GM18505 (cell line): Measurements from ENCODE around the gene PGD.

ENCODE experiments used
- ATAC-seq: cut with Tn5 transposase; IDR thresholded peaks from one replicate; pipeline ENCODE4 v1.9.1; 2021; ENCODE audit not compliant: unreplicated experiment
- POLR2A ChIP-seq: IDR thresholded peaks from 4 replicates; pipeline ENCODE4 v1.6.1; 2011; ENCODE audit warnings: borderline replicate concordance; ENCODE audit not compliant: insufficient read depth, insufficient read length; ENCODE audit errors: extremely low read depth

The PGD gene

GRCh38 chr1:10384219-10384618, 14.6 kb upstream of the PGD start:
- TF ChIP-seq POLR2A: no peak
- no peak for ATAC-seq

DNA sequence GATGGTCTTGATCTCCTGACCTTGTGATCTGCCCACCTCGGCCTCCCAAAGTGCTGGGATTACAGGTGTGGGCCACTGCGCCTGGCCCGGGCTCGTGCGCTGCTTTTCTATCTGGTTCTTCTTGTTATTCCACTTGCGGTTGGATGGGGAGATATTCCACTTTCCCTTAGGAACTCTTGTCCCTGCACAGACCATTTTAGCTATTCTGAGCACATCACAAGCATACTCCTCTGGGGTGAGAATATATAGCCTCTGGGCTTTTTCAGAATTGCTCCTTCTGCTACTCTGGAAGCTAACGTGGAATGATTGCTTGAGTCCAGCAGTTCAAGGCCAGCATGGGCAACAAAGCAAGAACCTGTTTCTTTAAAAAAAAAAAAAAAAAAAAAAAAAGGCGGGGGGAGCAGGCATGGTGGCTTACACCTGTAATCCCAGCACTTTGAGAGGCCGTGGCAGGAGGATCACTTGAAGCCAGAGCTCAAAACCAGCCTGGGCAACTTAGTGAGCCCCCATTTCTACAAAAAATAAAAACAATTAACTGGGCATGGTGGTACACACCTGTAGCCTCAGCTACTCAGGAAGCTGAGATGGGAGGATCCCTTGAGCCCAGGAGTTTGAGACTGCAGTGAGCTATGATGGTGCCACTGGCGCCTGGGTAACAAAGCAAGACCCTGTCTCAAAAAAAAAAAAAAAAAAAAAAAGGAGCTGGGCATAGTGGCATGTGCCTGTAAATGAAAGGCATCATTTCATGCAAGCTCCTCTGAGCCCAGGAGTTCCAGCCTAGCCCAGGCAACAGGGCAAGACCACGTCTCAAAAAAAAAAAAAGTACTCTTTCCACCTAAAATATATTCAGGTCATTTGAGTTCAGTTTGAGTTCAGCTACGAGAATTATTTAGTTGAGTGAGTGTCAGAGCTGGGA, 11.8 kb upstream of the PGD start:
- no peak for ATAC-seq
- no peak for TF ChIP-seq POLR2A

GRCh38 chr1:10387677-10388386, 11.0 kb upstream of the PGD start:
- ATAC-seq: no peak
- no peak for TF ChIP-seq POLR2A

DNA sequence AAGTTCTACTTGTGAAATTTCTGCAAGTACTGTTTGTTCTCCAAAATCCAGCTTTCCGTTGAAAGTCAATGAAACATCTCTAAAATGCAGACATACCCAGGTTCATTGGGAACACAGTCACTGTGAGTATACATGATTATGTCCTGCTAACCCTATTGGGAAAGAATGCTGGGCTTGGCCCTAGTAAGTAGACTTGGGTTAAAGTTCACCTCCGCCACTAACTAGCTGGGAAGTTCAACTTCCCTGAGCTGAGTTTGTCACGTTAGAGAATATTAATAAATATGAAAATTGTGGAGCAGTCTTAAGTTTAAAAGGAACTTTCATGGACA, 10.5 kb upstream of the PGD start:
- TF ChIP-seq POLR2A: no peak
- ATAC-seq: no peak

- ATAC-seq: no peak
- no peak for TF ChIP-seq POLR2A
These were observed 9.4 kb upstream of the PGD start for GRCh38 chr1:10389271-10389973.

- ATAC-seq: no peak
These were observed 2.0 kb upstream of the PGD start for GRCh38 chr1:10396870-10397269.

DNA sequence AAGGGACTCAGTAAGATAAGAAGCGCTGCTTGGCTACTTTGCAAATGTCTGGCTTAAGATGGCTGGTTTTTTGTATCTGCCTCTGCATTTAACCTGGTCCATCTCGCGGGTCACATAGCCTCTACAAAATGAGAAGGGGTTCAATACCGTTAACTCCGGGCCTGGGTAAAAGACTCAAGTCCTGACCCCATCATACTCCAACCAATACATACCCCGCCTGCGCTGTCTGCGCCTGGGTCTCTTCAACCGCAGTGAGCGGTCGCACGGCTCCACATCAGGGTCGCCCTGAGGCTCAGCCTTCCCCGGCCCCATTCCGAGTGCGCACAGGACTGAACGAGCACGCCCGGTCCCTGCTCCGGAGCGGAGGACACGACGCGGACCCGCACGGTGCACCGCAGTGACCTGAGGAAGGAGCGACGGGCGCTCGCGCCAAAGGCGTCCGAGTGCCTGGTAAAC, 558 bp upstream of the PGD start:
- no peak for ATAC-seq
- TF ChIP-seq POLR2A: no peak

More at GRCh38 chr1:10396870-10397269, 2.0 kb upstream of the PGD start:
- no peak for TF ChIP-seq POLR2A

- peak; percentile 1 for ATAC-seq
- no peak for TF ChIP-seq POLR2A
These were observed 629 bp downstream of the PGD start for GRCh38 chr1:10399444-10399941.

DNA sequence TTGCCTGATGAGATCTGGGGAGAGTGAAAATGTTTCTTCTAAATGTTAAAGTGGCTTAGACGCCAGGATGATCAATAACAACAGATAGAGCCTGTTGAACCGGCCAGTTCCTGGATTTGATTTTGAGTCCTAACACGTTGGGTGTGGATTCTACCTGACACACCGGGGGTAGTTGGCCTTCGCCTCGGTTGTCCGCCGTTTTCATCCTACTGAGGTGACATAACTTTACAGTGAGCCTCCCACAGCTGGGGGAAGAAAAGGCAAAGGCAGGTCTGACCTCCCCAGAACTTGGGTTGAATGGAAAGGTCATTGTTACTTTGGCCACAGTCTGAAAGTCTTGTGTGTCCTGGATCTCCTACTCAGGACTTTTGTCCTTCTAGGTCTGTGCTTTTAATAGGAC, 1.1 kb downstream of the PGD start:
- TF ChIP-seq POLR2A: no peak
- ATAC-seq: no peak

DNA sequence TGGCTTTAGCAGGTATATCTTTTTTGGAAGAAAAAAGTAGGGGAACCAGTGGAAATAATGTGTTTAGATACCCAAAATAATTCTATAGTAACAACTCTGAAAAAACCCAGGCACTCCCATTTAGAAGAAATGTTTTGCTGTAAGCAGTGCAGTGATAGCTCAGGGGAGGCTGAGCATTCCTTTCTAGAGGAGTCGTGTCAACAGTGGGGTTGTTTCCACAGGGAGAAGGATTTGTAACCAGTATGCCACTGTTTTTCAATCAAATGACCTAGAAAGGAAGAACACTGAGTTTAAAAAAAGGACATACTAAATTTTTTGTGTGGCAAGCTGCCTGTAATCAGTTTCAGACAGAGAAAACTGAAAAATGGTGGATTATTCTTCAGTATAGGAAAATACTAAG, 2.4 kb downstream of the PGD start:
- no peak for TF ChIP-seq POLR2A

GRCh38 chr1:10402729-10403274, 3.9 kb downstream of the PGD start:
- no peak for ATAC-seq
- TF ChIP-seq POLR2A: no peak

More for the DNA sequence above, 2.4 kb downstream of the PGD start:
- ATAC-seq: no peak

GRCh38 chr1:10407201-10407600, 8.3 kb downstream of the PGD start:
- ATAC-seq: no peak
- no peak for TF ChIP-seq POLR2A
